Loucy (cell line): ENCODE data around the gene KBTBD12.

Experiments
- H2AFZ ChIP-seq: fragments of 200-600 bp; sonication (generic); 2 replicates; pipeline ENCODE4 v1.6.0; 2016; ENCODE audit warnings: antibody characterized with exemption, mild to moderate bottlenecking, low read length, moderate library complexity
- H3F3A ChIP-seq: fragments of 200-600 bp; 2 replicates; pipeline ENCODE4 v1.6.0; 2016; ENCODE audit warnings: antibody characterized with exemption, low read depth, mild to moderate bottlenecking
- H3K27me3 ChIP-seq: fragments of 200-600 bp; sonication (generic); 2 replicates; pipeline ENCODE4 v1.6.1; 2014; ENCODE audit warnings: low read length, mild to moderate bottlenecking; ENCODE audit not compliant: insufficient read depth, poor library complexity, severe bottlenecking
- H3K36me3 ChIP-seq: fragments of 200-600 bp; sonication (generic); 2 replicates; pipeline ENCODE4 v1.6.1; 2016; ENCODE audit warnings: low read length; ENCODE audit not compliant: insufficient read depth
- H3K4me1 ChIP-seq: fragments of 200-600 bp; sonication (generic); 2 replicates; pipeline ENCODE4 v1.5.1; 2014; ENCODE audit warnings: low read length, mild to moderate bottlenecking; ENCODE audit not compliant: insufficient read depth, poor library complexity, severe bottlenecking
- H3K4me2 ChIP-seq: fragments of 200-600 bp; sonication (generic); 2 replicates; pipeline ENCODE4 v1.6.0; 2014; ENCODE audit warnings: antibody characterized with exemption, low read length, low read depth, mild to moderate bottlenecking; ENCODE audit not compliant: poor library complexity, severe bottlenecking
- H3K4me3 ChIP-seq: fragments of 200-600 bp; sonication (generic); 2 replicates; pipeline ENCODE4 v1.5.1; 2014; ENCODE audit warnings: low read length, mild to moderate bottlenecking, mixed read lengths; ENCODE audit not compliant: poor library complexity, severe bottlenecking
- H3K79me2 ChIP-seq: fragments of 200-600 bp; sonication (generic); 2 replicates; pipeline ENCODE4 v1.6.1; 2014; ENCODE audit warnings: low read length; ENCODE audit not compliant: insufficient read depth
- H3K9ac ChIP-seq: fragments of 200-600 bp; sonication (generic); 2 replicates; pipeline ENCODE4 v1.6.0; 2014; ENCODE audit warnings: mild to moderate bottlenecking, low read depth, low read length, moderate library complexity; ENCODE audit not compliant: poor library complexity, severe bottlenecking
- H3K9me2 ChIP-seq: fragments of 200-600 bp; sonication (generic); replicated peaks from 2 replicates; pipeline ENCODE4 v1.6.1; 2016; ENCODE audit warnings: low read depth, low read length, mixed read lengths
- H3K9me3 ChIP-seq: fragments of 200-600 bp; sonication (generic); 2 replicates; pipeline ENCODE4 v1.6.1; 2014; ENCODE audit warnings: mild to moderate bottlenecking, antibody characterized with exemption, low read length, low read depth; ENCODE audit not compliant: insufficient read depth
- H4K20me1 ChIP-seq: fragments of 200-600 bp; sonication (generic); 2 replicates; pipeline ENCODE4 v1.6.0; 2014; ENCODE audit warnings: antibody characterized with exemption, low read length, mild to moderate bottlenecking; ENCODE audit not compliant: insufficient read depth, poor library complexity, severe bottlenecking
- EZH2phosphoT487 ChIP-seq: fragments of 200-600 bp; IDR thresholded peaks from 2 replicates; pipeline ENCODE4 v1.6.1; 2018; ENCODE audit warnings: antibody characterized with exemption, mild to moderate bottlenecking, moderate library complexity, borderline replicate concordance
- TF ChIP-seq, protein P1 (sequence below): fragments of 200-600 bp; sonication (generic); conservative IDR thresholded peaks from 2 replicates; pipeline ENCODE4 v1.5.1; 2014; ENCODE audit warnings: mild to moderate bottlenecking, antibody characterized with exemption, low read length

The KBTBD12 gene

DNA sequence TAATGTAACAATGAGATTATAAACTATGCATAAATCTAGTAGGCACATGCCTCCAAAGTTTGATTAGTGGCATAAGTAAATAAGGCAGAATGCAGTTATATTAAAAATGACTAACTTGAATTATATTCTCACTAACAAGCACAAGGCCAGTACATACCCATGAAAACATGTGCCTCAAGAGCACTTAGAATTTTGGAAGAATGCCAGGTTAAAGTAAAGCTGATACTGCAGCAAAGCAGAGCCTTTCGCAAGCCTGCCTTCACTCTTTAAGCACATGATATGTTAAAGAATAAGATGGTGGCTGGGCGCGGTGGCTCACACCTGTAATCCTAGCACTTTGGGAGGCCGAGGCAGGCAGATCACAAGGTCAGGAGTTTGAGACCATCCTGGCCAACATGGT lies 49.0 kb downstream of the KBTBD12 start:
- Histone ChIP-seq H3F3A (no peaks in the 10 kb centered on the region), H3K4me2 (no peak overlapping the region), H3K4me3 (no peak overlapping the region)

DNA sequence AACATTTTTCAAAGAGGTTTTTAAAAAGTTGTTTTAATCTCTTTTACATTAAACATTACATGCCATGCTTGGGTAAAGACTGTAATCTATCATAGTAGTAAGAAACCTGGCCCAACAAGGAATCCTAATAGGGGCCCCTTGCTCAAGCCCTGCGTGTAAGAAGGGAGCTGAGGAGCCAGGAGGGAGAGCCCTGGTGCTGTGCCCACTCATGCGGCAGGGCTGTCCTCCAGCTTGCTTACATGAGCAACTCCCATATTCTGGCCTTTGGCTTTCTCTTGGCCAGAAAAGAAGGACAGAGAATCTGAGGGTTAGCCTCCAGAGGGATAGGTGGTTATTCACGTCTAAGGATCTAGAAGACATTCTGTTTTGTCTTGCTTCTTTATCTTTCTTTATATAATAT lies 49.8 kb downstream of the KBTBD12 start:
- Histone ChIP-seq H3K4me2 (no peak overlapping the region), H3F3A (no peaks in the 10 kb centered on the region), H3K27me3 (no peaks in the 10 kb centered on the region), H3K4me1 (no peaks in the 10 kb centered on the region), H3K79me2 (no peaks in the 10 kb centered on the region), H3K9ac (no peak overlapping the region), H3K4me3 (no peak overlapping the region), H3K9me3 (no peaks in the 10 kb centered on the region), H3K9me2 (no peaks in the 10 kb centered on the region), H3K36me3 (no peaks in the 10 kb centered on the region), H2AFZ (no peak overlapping the region), H4K20me1 (no peaks in the 10 kb centered on the region)
- TF ChIP-seq EZH2phosphoT487 = no peak
- TF ChIP-seq, protein P1, sequence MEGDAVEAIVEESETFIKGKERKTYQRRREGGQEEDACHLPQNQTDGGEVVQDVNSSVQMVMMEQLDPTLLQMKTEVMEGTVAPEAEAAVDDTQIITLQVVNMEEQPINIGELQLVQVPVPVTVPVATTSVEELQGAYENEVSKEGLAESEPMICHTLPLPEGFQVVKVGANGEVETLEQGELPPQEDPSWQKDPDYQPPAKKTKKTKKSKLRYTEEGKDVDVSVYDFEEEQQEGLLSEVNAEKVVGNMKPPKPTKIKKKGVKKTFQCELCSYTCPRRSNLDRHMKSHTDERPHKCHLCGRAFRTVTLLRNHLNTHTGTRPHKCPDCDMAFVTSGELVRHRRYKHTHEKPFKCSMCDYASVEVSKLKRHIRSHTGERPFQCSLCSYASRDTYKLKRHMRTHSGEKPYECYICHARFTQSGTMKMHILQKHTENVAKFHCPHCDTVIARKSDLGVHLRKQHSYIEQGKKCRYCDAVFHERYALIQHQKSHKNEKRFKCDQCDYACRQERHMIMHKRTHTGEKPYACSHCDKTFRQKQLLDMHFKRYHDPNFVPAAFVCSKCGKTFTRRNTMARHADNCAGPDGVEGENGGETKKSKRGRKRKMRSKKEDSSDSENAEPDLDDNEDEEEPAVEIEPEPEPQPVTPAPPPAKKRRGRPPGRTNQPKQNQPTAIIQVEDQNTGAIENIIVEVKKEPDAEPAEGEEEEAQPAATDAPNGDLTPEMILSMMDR = no peak

More for the DNA sequence above, 49.0 kb downstream of the KBTBD12 start:
- Histone ChIP-seq H3K9ac (no peak overlapping the region), H2AFZ (no peak overlapping the region), H3K27me3 (no peaks in the 10 kb centered on the region), H4K20me1 (no peaks in the 10 kb centered on the region), H3K9me3 (no peaks in the 10 kb centered on the region), H3K4me1 (no peaks in the 10 kb centered on the region), H3K79me2 (no peaks in the 10 kb centered on the region), H3K9me2 (no peaks in the 10 kb centered on the region), H3K36me3 (no peaks in the 10 kb centered on the region)
- TF ChIP-seq EZH2phosphoT487 = no peak

DNA sequence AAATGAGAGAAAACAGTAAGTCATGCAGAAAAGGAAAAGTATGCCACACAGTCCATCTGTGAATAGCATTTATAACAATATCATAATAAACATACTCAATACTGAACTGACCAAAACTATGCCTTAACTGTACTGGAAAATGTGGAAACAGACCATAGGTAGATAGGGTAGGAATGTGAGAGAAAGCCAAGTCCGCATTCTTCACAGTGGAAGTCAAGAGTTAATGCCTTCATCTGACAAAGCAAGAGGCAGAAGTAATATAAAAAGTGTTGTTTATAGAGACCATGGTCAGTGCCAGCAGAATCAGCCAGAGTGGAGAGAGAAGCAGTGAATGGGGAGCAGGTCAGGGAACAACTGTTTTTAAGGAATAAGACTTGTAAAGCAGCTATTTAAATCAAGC lies 52.3 kb downstream of the KBTBD12 start:
- Histone ChIP-seq H3K27me3 (no peaks in the 10 kb centered on the region), H3K4me1 (no peaks in the 10 kb centered on the region)
- TF ChIP-seq, protein P1 = no peak
- no peak for TF ChIP-seq EZH2phosphoT487

DNA sequence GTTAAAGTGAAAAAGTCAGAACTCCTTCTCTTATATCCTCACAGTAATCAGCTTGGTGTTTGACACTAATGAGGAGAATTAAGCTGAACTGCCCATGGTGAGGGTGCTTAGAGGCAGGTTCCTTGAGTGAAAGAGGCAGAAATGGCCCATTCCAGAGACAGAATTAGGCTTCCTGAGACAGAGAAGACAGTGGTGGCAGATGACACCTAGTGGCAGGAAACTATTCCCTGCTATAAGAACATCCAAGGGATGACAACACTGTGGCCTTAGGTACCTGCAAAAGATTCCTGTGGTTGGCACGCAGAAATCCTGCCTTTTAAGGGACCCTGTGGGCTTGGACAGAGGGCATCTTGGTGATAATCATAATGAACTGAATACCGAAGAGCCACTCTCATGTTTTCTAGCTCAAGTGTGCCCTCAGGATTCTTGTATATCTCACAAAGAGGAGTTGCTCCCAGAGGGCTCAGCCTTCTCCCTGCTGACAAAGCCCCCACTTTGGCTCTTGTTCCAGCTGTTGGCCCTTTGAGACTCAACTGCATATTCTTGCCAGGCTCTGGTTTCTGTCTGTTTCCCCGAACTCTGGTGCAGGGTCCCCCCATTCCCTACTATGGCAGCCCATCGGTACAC lies 56.0 kb downstream of the KBTBD12 start:
- H3F3A ChIP-seq = no peaks in the 10 kb centered on the region
- no peak overlapping the region; the same call in 1 of the 2 replicates for H2AFZ ChIP-seq
- no peaks in the 10 kb centered on the region for H3K27me3 ChIP-seq
- H3K36me3 ChIP-seq = no peaks in the 10 kb centered on the region
- no peaks in the 10 kb centered on the region for H4K20me1 ChIP-seq
- no peak overlapping the region for H3K4me3 ChIP-seq
- no peaks in the 10 kb centered on the region for H3K79me2 ChIP-seq
- H3K4me2 ChIP-seq = no peak overlapping the region
- no peaks in the 10 kb centered on the region for H3K9me2 ChIP-seq
- no peaks in the 10 kb centered on the region for H3K9me3 ChIP-seq
- no peak overlapping the region for H3K9ac ChIP-seq
- no peak for TF ChIP-seq EZH2phosphoT487
- TF ChIP-seq, protein P1 = peak; percentile 70
- no peaks in the 10 kb centered on the region for H3K4me1 ChIP-seq

More for the DNA sequence above, 52.3 kb downstream of the KBTBD12 start:
- Histone ChIP-seq H4K20me1 (no peaks in the 10 kb centered on the region), H3F3A (no peaks in the 10 kb centered on the region), H2AFZ (no peak overlapping the region), H3K9me2 (no peaks in the 10 kb centered on the region), H3K79me2 (no peaks in the 10 kb centered on the region), H3K9me3 (no peaks in the 10 kb centered on the region), H3K4me2 (no peak overlapping the region), H3K36me3 (no peaks in the 10 kb centered on the region), H3K9ac (no peak overlapping the region), H3K4me3 (no peak overlapping the region)
